22Rv1 (cell line): Measurements from ENCODE around the gene GMDS.

Experiments
- H3K27ac ChIP-seq: fragments of 450-650 bp; 2 replicates; pipeline ENCODE4 v1.5.1; 2017
- ZFX ChIP-seq: fragments of 450-650 bp; IDR thresholded peaks from 2 replicates; pipeline ENCODE4 v1.6.1; 2017; ENCODE audit warnings: antibody characterized with exemption, borderline replicate concordance
- TF ChIP-seq, protein P1 (sequence below): fragments of 450-650 bp; IDR thresholded peaks from 2 replicates; pipeline ENCODE4 v1.5.1; 2017; ENCODE audit warnings: mild to moderate bottlenecking

The GMDS gene

GRCh38 chr6:1623769-1624057 lies 621.7 kb downstream of the GMDS start:
- H3K27ac ChIP-seq, result no peak overlapping the region
- TF ChIP-seq, protein P1, sequence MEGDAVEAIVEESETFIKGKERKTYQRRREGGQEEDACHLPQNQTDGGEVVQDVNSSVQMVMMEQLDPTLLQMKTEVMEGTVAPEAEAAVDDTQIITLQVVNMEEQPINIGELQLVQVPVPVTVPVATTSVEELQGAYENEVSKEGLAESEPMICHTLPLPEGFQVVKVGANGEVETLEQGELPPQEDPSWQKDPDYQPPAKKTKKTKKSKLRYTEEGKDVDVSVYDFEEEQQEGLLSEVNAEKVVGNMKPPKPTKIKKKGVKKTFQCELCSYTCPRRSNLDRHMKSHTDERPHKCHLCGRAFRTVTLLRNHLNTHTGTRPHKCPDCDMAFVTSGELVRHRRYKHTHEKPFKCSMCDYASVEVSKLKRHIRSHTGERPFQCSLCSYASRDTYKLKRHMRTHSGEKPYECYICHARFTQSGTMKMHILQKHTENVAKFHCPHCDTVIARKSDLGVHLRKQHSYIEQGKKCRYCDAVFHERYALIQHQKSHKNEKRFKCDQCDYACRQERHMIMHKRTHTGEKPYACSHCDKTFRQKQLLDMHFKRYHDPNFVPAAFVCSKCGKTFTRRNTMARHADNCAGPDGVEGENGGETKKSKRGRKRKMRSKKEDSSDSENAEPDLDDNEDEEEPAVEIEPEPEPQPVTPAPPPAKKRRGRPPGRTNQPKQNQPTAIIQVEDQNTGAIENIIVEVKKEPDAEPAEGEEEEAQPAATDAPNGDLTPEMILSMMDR, result no peak
- no peak for TF ChIP-seq ZFX

- no peak overlapping the region for H3K27ac ChIP-seq
- TF ChIP-seq ZFX, result no peak
- TF ChIP-seq, protein P1, result no peak
Measured at GRCh38 chr6:1622851-1623768, 622.3 kb downstream of the GMDS start.

DNA sequence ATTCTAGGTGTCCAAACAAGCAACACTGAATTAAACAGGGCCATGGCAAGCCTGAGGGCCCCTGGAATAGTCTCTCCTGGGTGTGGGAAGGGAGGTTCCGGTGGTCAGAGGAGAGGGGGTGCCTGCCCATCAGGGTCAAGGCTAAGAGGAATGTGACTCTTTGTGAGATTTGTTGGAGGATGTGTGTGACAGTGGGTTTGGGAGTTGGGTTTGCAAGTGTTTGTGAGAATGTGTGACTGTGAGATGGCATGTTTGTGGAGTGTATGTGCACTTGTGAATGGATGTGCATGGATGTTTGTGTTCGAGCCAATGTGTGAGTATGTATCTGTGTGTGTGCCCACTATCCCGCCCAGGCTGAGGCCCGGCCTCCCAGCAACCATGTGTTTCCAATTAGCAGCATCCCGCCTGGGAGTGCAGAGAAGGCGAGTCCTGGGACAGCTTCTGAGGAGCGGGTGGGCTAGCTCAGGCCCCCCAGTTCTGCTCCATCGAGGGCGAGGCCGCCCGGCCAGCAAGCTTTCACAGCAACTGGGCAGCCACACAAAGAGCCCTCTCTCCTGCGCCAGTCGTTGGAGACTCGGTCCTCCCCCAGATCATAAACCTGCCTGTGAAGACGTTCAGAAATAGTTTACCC lies 623.1 kb downstream of the GMDS start:
- TF ChIP-seq, protein P1, result no peak
- TF ChIP-seq ZFX, result no peak

DNA sequence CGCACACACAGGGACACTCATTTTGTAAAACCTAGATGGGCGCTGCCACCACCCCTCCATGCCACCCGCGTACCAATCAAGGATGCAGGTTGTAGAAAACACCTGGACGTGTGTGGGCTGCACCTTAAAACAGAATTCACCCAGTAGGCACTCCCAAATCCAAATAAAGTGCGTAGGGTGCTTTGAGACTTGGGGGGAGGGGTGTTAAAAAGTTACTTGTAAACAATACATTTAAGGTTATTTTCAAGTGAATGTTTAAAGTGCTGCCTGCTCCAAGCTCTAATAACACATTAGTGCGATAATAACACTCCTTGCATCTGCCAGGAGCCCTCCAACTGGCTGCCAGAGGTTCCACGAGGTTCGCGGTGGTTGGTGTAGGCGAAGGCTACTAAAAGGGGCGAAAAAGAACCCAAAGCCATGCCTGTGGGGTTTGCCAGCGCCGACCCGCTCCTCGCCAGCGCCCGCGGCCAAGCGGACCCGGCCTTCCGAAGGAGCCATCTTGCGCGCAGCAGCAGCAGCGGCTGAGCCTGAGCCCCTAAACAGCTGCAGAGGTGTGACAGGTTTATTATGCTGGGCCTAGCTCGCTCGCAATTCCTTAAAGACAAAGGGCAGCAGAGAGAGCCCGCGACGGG lies 624.2 kb downstream of the GMDS start:
- H3K27ac ChIP-seq, result no peak overlapping the region
- TF ChIP-seq ZFX, result no peak

More for the DNA sequence above, 623.1 kb downstream of the GMDS start:
- H3K27ac ChIP-seq, result no peak overlapping the region

GRCh38 chr6:1620504-1621069 lies 624.8 kb downstream of the GMDS start:
- TF ChIP-seq, protein P1, result no peak
- TF ChIP-seq ZFX, result no peak
- H3K27ac ChIP-seq, result no peak overlapping the region

- TF ChIP-seq, protein P1, result no peak
- TF ChIP-seq ZFX, result no peak
- no peak overlapping the region for H3K27ac ChIP-seq
Measured at GRCh38 chr6:1619673-1620503, 625.5 kb downstream of the GMDS start.
